ENCODE data around the gene TLL2.
A peak's percentile ranks its signal among the peaks of the same experiment; 100 is the strongest.
"Not testable (repeated sequence)": the region's sequence is repeated elsewhere in the genome, so short reads cannot be mapped to it uniquely, and the experiment has no call there.

The TLL2 gene

GRCh38 chr10:96513698-96514561 is at the start of gene TLL2:
TSS of gene TLL2 (minus strand) at chr10:96513926. CDS start at chr10:96513685, 241 bp downstream.
- Mint-ChIP-seq H3K9me3 (ENCODE audit: low read depth) (no peaks in the 10 kb centered on the region), H3K27me3 (peaks cover 17% of the 10 kb centered on the region), H3K27ac (no peak within 1 kb of the TSS), H3K4me3 (peak within 1 kb of the TSS; percentile 82), H3K4me1 (ENCODE audit: low read depth) (peaks cover 16% of the 10 kb centered on the region), H3K36me3 (no peaks in the 10 kb centered on the region)

- H3K36me3 Mint-ChIP-seq, result peaks cover 6% of the 10 kb centered on the region
- no peak overlapping the region for H3K27ac Mint-ChIP-seq
- no peaks in the 10 kb centered on the region for H3K9me3 Mint-ChIP-seq (ENCODE audit: low read depth)
- no peak overlapping the region for H3K4me3 Mint-ChIP-seq
- no peaks in the 10 kb centered on the region for H3K27me3 Mint-ChIP-seq
- H3K4me1 Mint-ChIP-seq (ENCODE audit: low read depth), result peaks cover 12% of the 10 kb centered on the region
These were observed 47.5 kb upstream of the TLL2 start for GRCh38 chr10:96560966-96561887.

DNA sequence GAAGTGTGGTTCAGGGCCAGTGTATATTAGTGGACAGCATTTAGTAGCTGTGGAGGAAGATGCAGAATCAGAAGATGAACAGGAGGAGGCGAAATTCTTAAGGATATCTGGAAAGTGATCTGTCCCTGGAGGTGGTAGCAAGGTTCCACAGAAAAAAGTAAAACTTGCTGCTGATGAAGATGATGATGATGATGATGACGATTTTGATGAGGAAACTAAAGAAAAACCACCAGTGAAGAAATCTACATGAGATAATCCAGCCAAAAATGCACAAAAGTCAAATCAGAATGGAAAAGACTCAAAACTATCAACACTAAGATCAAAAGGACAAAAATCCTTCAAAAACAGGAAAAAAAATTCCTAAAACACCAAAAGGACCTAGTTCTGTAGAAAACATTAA is 46.8 kb upstream of the TLL2 start:
- peak overlapping the region; percentile 55 for H3K27ac Mint-ChIP-seq
- no peaks in the 10 kb centered on the region for H3K9me3 Mint-ChIP-seq (ENCODE audit: low read depth)
- no peaks in the 10 kb centered on the region for H3K27me3 Mint-ChIP-seq
- H3K4me1 Mint-ChIP-seq (ENCODE audit: low read depth), result peaks cover 7% of the 10 kb centered on the region
- no peak overlapping the region for H3K4me3 Mint-ChIP-seq
- peaks cover 6% of the 10 kb centered on the region for H3K36me3 Mint-ChIP-seq

DNA sequence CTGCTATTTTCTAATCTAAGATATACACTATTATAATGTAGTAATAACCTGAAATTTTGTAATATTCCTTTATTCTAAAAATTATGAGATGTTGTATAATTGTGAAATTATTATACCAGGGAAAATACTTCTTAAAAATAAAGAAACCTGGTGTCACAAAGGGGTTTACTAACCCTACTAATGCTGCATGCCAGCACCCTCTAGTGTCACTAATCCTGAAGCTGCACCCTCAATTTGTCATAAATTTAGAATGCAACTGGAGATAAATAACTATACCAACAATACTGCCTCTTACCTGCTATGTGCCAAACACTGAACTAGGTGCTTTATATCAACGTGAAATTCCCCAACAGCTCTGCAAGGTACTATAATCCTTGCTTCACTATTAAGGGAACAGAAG is 42.3 kb upstream of the TLL2 start:
- Mint-ChIP-seq H3K27me3 (no peaks in the 10 kb centered on the region), H3K9me3 (ENCODE audit: low read depth) (no peaks in the 10 kb centered on the region)

DNA sequence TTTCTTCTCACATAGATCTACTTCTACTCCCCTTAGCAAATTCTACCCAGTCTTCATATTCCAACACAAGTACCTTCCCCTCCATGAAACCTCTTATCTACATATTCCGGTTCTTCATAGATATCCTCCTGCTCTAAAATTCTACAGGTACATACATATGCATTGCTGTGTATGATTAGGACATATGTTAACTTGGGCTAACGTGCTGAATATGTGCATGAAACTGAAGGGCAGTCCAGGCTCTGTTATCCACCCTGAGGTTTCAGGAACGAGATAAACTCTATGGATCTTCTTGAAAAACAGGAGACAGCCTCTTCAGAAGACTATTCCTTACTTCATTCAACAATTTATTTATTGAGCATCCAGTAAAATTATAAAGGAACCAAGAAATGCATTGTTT is 41.6 kb upstream of the TLL2 start:
- Mint-ChIP-seq H3K27me3 (no peaks in the 10 kb centered on the region), H3K36me3 (peaks cover 8% of the 10 kb centered on the region), H3K4me1 (ENCODE audit: low read depth) (peaks cover 2% of the 10 kb centered on the region), H3K9me3 (ENCODE audit: low read depth) (no peaks in the 10 kb centered on the region), H3K4me3 (no peak overlapping the region), H3K27ac (no peak overlapping the region)

More for the DNA sequence above, 42.3 kb upstream of the TLL2 start:
- Mint-ChIP-seq H3K36me3 (peaks cover 9% of the 10 kb centered on the region), H3K4me3 (no peak overlapping the region), H3K4me1 (ENCODE audit: low read depth) (peaks cover 5% of the 10 kb centered on the region), H3K27ac (no peak overlapping the region)

GRCh38 chr10:96548589-96548988 is 34.9 kb upstream of the TLL2 start:
- Mint-ChIP-seq H3K4me1 (ENCODE audit: low read depth) (peaks cover 6% of the 10 kb centered on the region), H3K27ac (no peak overlapping the region), H3K9me3 (ENCODE audit: low read depth) (no peaks in the 10 kb centered on the region), H3K36me3 (peaks cover 22% of the 10 kb centered on the region), H3K4me3 (no peak overlapping the region), H3K27me3 (no peaks in the 10 kb centered on the region)

DNA sequence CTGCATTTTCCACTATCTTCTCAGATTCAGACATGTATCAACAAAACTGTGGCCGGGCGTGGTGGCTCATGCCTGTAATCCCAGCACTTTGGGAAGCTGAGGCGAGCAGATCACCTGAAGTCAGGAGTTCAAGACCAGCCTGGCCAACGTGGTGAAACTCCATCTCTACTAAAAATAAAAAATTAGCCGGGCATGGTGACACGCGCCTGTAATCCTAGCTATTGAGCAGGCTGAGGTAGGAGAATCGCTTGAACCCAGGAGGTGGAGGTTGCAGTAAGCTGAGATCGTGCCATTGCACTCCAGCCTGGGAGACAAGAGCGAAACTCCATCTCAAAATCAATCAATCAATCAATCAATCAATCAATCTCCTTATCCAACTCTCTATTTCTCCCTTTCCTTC is 31.8 kb upstream of the TLL2 start:
- not testable (repeated sequence) for H3K4me1 Mint-ChIP-seq (ENCODE audit: low read depth); H3K4me3 Mint-ChIP-seq; H3K9me3 Mint-ChIP-seq (ENCODE audit: low read depth); H3K27ac Mint-ChIP-seq; H3K27me3 Mint-ChIP-seq
- peaks cover 23% of the 10 kb centered on the region for H3K36me3 Mint-ChIP-seq

DNA sequence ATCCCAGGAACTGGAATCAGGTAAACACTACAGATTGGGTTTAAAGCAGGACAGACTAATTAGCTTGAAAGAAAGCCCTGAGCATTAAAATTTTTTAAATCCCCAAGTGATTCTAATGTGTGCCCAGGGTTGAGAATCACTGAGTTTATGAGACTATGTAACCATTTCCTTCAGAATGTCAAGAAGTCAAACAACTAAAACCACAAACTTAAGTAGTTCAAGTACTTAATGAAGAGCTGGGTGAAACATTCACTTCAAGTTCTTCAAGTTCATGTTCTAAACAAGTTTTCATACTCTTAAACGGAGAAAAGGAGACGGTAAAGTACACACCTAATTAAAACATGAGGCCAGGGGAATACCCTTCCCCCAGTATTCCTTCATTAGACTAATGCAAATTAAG is 28.2 kb upstream of the TLL2 start:
- peaks cover 23% of the 10 kb centered on the region for H3K36me3 Mint-ChIP-seq
- H3K9me3 Mint-ChIP-seq (ENCODE audit: low read depth), result no peaks in the 10 kb centered on the region
- no peak overlapping the region for H3K27ac Mint-ChIP-seq

DNA sequence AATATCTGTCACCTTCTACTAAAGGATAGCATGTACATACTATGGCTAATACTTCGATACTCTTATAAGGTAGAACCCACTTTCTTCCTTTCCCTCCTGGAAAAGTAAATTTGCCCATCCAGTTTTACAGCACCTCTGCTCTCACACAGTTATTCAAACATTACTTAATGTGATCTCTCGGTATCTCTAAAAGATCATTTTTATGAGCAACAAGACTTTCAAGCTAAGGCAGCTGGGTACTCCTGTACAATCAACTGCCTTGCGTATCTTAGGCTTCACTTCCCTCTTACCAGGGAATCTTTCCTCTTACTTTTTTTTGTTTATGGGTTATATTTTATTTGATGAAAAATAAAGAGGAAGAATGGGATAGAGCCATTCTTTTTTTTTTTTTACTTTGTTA is 26.5 kb upstream of the TLL2 start:
- peaks cover 19% of the 10 kb centered on the region for H3K36me3 Mint-ChIP-seq
- no peaks in the 10 kb centered on the region for H3K27me3 Mint-ChIP-seq
- no peak overlapping the region for H3K27ac Mint-ChIP-seq
- H3K9me3 Mint-ChIP-seq (ENCODE audit: low read depth), result no peaks in the 10 kb centered on the region
- peaks cover 22% of the 10 kb centered on the region for H3K4me1 Mint-ChIP-seq (ENCODE audit: low read depth)
- no peak overlapping the region for H3K4me3 Mint-ChIP-seq

More for the DNA sequence above, 28.2 kb upstream of the TLL2 start:
- peaks cover 21% of the 10 kb centered on the region for H3K4me1 Mint-ChIP-seq (ENCODE audit: low read depth)
- H3K27me3 Mint-ChIP-seq, result no peaks in the 10 kb centered on the region
- no peak overlapping the region for H3K4me3 Mint-ChIP-seq

DNA sequence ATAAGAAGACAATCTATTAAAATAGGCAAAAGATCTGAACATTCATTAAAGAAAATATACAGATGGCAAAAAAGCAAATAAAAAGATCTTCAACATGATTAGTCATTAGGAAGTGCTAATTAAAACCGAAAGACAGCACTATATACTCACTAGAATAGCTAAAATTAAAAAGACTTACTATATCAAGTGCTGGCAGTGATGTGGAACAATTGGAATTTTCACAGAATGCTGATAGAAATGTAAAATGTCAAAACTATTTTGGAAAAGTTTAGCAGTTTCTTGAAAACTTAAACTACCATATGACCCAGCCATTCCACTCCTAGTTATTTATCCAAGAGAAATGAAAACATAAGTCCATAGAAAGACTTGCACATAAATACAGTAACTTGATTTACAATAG is 25.0 kb upstream of the TLL2 start:
- Mint-ChIP-seq H3K36me3 (peaks cover 18% of the 10 kb centered on the region), H3K4me1 (ENCODE audit: low read depth) (peaks cover 27% of the 10 kb centered on the region), H3K9me3 (ENCODE audit: low read depth) (no peaks in the 10 kb centered on the region), H3K4me3 (no peak overlapping the region), H3K27ac (no peak overlapping the region), H3K27me3 (no peaks in the 10 kb centered on the region)

DNA sequence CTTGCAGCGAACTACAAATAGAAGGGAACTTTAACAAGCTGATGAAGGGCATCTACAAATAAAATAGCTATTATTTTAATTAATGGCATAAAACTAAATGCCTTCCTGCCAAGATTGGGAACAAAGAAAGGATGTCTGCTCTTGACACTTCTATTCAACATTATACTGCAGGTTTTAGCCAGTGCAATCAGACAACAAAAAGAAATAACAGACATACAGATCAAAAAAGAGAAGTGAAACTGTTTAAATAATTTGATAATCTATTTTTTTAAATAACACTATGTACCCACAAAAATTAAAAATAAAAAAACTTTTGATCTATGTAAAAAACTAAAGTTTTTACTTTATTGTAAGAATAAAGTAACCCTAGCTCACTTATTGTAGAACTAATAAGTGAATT is 22.4 kb upstream of the TLL2 start:
- no peak overlapping the region for H3K4me3 Mint-ChIP-seq
- no peak overlapping the region for H3K27ac Mint-ChIP-seq
- H3K9me3 Mint-ChIP-seq (ENCODE audit: low read depth), result no peaks in the 10 kb centered on the region
- H3K27me3 Mint-ChIP-seq, result no peaks in the 10 kb centered on the region
- H3K36me3 Mint-ChIP-seq, result peaks cover 17% of the 10 kb centered on the region
- H3K4me1 Mint-ChIP-seq (ENCODE audit: low read depth), result peaks cover 27% of the 10 kb centered on the region

- Mint-ChIP-seq H3K36me3 (peaks cover 12% of the 10 kb centered on the region), H3K4me3 (no peak overlapping the region), H3K4me1 (ENCODE audit: low read depth) (peaks cover 10% of the 10 kb centered on the region), H3K27ac (no peak overlapping the region), H3K9me3 (ENCODE audit: low read depth) (no peaks in the 10 kb centered on the region), H3K27me3 (no peaks in the 10 kb centered on the region)
These were observed 18.8 kb upstream of the TLL2 start for GRCh38 chr10:96532523-96532922.

- Mint-ChIP-seq H3K27ac (no peak overlapping the region), H3K4me1 (ENCODE audit: low read depth) (peaks cover 7% of the 10 kb centered on the region), H3K27me3 (no peaks in the 10 kb centered on the region), H3K9me3 (ENCODE audit: low read depth) (no peaks in the 10 kb centered on the region), H3K36me3 (peaks cover 15% of the 10 kb centered on the region), H3K4me3 (no peak overlapping the region)
These were observed 16.0 kb upstream of the TLL2 start for GRCh38 chr10:96529634-96530279.

DNA sequence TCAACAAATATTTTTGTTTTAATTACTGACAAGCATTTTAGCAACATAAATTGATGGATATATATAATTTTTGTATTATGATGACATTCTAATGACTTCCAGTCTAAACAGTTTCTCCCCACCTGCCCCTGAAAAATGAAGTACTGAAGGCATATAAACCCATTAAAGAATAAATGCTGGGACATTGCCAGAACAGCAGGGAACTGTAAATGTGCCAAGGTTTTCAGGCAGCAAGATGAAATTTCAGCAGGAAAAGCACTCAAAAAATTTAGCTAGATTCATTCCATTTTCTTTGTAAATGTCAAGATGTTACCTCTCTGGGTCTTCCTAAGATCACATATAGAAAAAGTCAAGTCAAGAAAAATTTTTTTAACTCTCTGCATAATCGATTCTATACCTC is 11.0 kb upstream of the TLL2 start:
- Mint-ChIP-seq H3K27ac (no peak overlapping the region), H3K4me1 (ENCODE audit: low read depth) (no peaks in the 10 kb centered on the region), H3K9me3 (ENCODE audit: low read depth) (no peaks in the 10 kb centered on the region), H3K4me3 (no peak overlapping the region), H3K36me3 (peaks cover 19% of the 10 kb centered on the region), H3K27me3 (no peaks in the 10 kb centered on the region)

- no peak overlapping the region for H3K27ac Mint-ChIP-seq
- peaks cover 13% of the 10 kb centered on the region for H3K4me1 Mint-ChIP-seq (ENCODE audit: low read depth)
- no peaks in the 10 kb centered on the region for H3K9me3 Mint-ChIP-seq (ENCODE audit: low read depth)
- H3K36me3 Mint-ChIP-seq, result peaks cover 11% of the 10 kb centered on the region
- peaks cover 11% of the 10 kb centered on the region for H3K27me3 Mint-ChIP-seq
- H3K4me3 Mint-ChIP-seq, result no peak overlapping the region
These were observed 3.6 kb upstream of the TLL2 start for GRCh38 chr10:96517284-96517683.
